A549 treated with CpdA at 1 μM for 4 hours (cell line): ENCODE results near the gene B3GAT1. TPM values are rescaled to one million over a fixed set of nuclear protein-coding genes. Genes with fewer than 3 reads are reported as not detected.

ENCODE experiments used
- total RNA-seq: library from RNA; stranded (reverse); fragments of 200-300 nt; extraction: Qiagen RNA extraction; gene quantifications from 5 replicates; pipeline ENCODE4 v1.2.3, GENCODE V29; 2022; ENCODE audit warnings: low read depth

Gene B3GAT1
- 0.02 TPM in 1 of 5 replicates, not detected in the others for total RNA-seq

GRCh38 chr11:134412203-134413042, at the start of gene B3GAT1:
B3GAT1 (minus strand) TSS chr11:134412242; CDS start chr11:134387659, 24,583 bp downstream.

GRCh38 chr11:134331354-134332188, 80.5 kb downstream of the B3GAT1 start, which contains the start of gene GLB1L2:
GLB1L2 (plus strand) TSS chr11:134331988; CDS start chr11:134332062, 74 bp downstream.

Other genes starting within 250 kb of the B3GAT1 start
- 23.2 to 29.2 TPM (median 27.5 TPM) in 5 replicates for gene NCAPD3, start 188.3 kb downstream of the B3GAT1 start, total RNA-seq
- gene VPS26B, start 187.6 kb downstream of the B3GAT1 start, total RNA-seq, result 19.4 to 22.5 TPM (median 22.4 TPM) in 5 replicates
- 16.2 to 19.1 TPM (median 18.1 TPM) in 5 replicates for gene THYN1, start 158.9 kb downstream of the B3GAT1 start, total RNA-seq
- gene ACAD8, start 158.7 kb downstream of the B3GAT1 start, total RNA-seq, result 8.7 to 10.0 TPM (median 9.4 TPM) in 5 replicates
- not detected in 5 replicates for gene GLB1L3, start 135.9 kb downstream of the B3GAT1 start, total RNA-seq
- gene GLB1L2, start 80.3 kb downstream of the B3GAT1 start, total RNA-seq, result 1.8 to 2.4 TPM (median 1.9 TPM) in 5 replicates